KMS-11 (cell line): ENCODE results near the gene ADAM12.

Experiments
- H2AFZ ChIP-seq: fragments of 200-600 bp; sonication (generic); 2 replicates; pipeline ENCODE4 v1.6.1; 2016; ENCODE audit warnings: antibody characterized with exemption, mixed run types, low read depth
- H3K27ac ChIP-seq: fragments of 200-600 bp; sonication (generic); 2 replicates; pipeline ENCODE4 v1.6.1; 2016; ENCODE audit warnings: mild to moderate bottlenecking, mixed run types
- H3K27me3 ChIP-seq: fragments of 200-600 bp; sonication (generic); 2 replicates; pipeline ENCODE4 v1.6.1; 2017; ENCODE audit warnings: mild to moderate bottlenecking, low read depth, mixed run types, moderate library complexity; ENCODE audit not compliant: insufficient read depth
- H3K36me3 ChIP-seq: fragments of 200-600 bp; sonication (generic); 2 replicates; pipeline ENCODE4 v1.6.1; 2017; ENCODE audit warnings: mild to moderate bottlenecking, mixed run types; ENCODE audit not compliant: insufficient read depth
- H3K4me1 ChIP-seq: fragments of 200-600 bp; sonication (generic); 2 replicates; pipeline ENCODE4 v1.6.1; 2016; ENCODE audit warnings: mild to moderate bottlenecking, low read depth, mixed run types; ENCODE audit not compliant: poor library complexity, severe bottlenecking
- H3K4me2 ChIP-seq: fragments of 200-600 bp; sonication (generic); 2 replicates; pipeline ENCODE4 v1.7.0; 2016; ENCODE audit warnings: mild to moderate bottlenecking, mixed run types
- H3K4me3 ChIP-seq: fragments of 200-600 bp; sonication (generic); IDR thresholded peaks from 2 replicates; pipeline ENCODE4 v1.6.1; 2017; ENCODE audit warnings: low read depth, low read length, mixed read lengths; ENCODE audit not compliant: insufficient read depth
- H3K79me2 ChIP-seq: fragments of 200-600 bp; sonication (generic); 2 replicates; pipeline ENCODE4 v1.6.1; 2016; ENCODE audit warnings: low read depth, mixed run types; ENCODE audit not compliant: insufficient read depth
- H3K9ac ChIP-seq: fragments of 200-600 bp; sonication (generic); 2 replicates; pipeline ENCODE4 v1.6.1; 2016; ENCODE audit warnings: mild to moderate bottlenecking, mixed run types
- H4K20me1 ChIP-seq: fragments of 200-600 bp; sonication (generic); 2 replicates; pipeline ENCODE4 v1.6.1; 2016; ENCODE audit warnings: mild to moderate bottlenecking, mixed run types; ENCODE audit not compliant: insufficient read depth
- CTCF ChIP-seq: fragments of 200-600 bp; sonication (generic); conservative IDR thresholded peaks from 2 replicates; pipeline ENCODE4 v1.6.1; 2017; ENCODE audit warnings: low read depth, mild to moderate bottlenecking, antibody characterized with exemption, low read length, moderate library complexity, mixed read lengths

Gene ADAM12

GRCh38 chr10:125985557-125986240 is 402.6 kb downstream of the ADAM12 start:
- Histone ChIP-seq H3K79me2 (no peaks in the 10 kb centered on the region), H3K4me1 (no peaks in the 10 kb centered on the region), H4K20me1 (no peaks in the 10 kb centered on the region), H3K27me3 (no peaks in the 10 kb centered on the region), H3K4me2 (no peak overlapping the region), H2AFZ (no peak overlapping the region), H3K27ac (no peak overlapping the region), H3K9ac (no peak overlapping the region), H3K36me3 (no peaks in the 10 kb centered on the region), H3K4me3 (no peak overlapping the region)
- TF ChIP-seq CTCF: no peak

GRCh38 chr10:125984865-125985495 is 403.3 kb downstream of the ADAM12 start:
- no peak for TF ChIP-seq CTCF
- Histone ChIP-seq H3K4me2 (no peak overlapping the region), H3K27ac (no peak overlapping the region), H3K9ac (no peak overlapping the region), H3K36me3 (no peaks in the 10 kb centered on the region), H4K20me1 (no peaks in the 10 kb centered on the region), H2AFZ (no peak overlapping the region), H3K4me3 (no peak overlapping the region), H3K4me1 (no peaks in the 10 kb centered on the region), H3K79me2 (no peaks in the 10 kb centered on the region), H3K27me3 (no peaks in the 10 kb centered on the region)

GRCh38 chr10:125984346-125984745 is 403.9 kb downstream of the ADAM12 start:
- no peaks in the 10 kb centered on the region for H3K4me1 ChIP-seq
- no peaks in the 10 kb centered on the region for H3K27me3 ChIP-seq
- H3K36me3 ChIP-seq: no peaks in the 10 kb centered on the region
- no peaks in the 10 kb centered on the region for H3K79me2 ChIP-seq
- H3K9ac ChIP-seq: no peak overlapping the region
- no peak overlapping the region for H3K4me2 ChIP-seq
- H3K4me3 ChIP-seq: no peak overlapping the region
- no peaks in the 10 kb centered on the region for H4K20me1 ChIP-seq
- TF ChIP-seq CTCF: no peak
- no peak overlapping the region for H3K27ac ChIP-seq
- no peak overlapping the region for H2AFZ ChIP-seq

- Histone ChIP-seq H3K27ac (no peak overlapping the region), H3K79me2 (no peaks in the 10 kb centered on the region), H2AFZ (no peak overlapping the region), H3K4me2 (no peak overlapping the region), H3K36me3 (no peaks in the 10 kb centered on the region), H3K27me3 (no peaks in the 10 kb centered on the region), H3K4me3 (no peak overlapping the region), H3K4me1 (no peaks in the 10 kb centered on the region), H3K9ac (no peak overlapping the region), H4K20me1 (no peaks in the 10 kb centered on the region)
- no peak for TF ChIP-seq CTCF
Observed at GRCh38 chr10:125983656-125984055, 404.6 kb downstream of the ADAM12 start.
